ENCODE results near the gene EHD2.
"Not testable (repeated sequence)": the region's sequence is repeated elsewhere in the genome, so short reads cannot be mapped to it uniquely, and the experiment has no call there.

The EHD2 gene

GRCh38 chr19:47713046-47714021 is at the start of gene EHD2:
TSS of gene EHD2 (plus strand) at chr19:47713422. CDS start at chr19:47716613, 3,191 bp downstream.
- DNase-seq = peak; percentile 56

- DNase-seq = no peak
Observed at GRCh38 chr19:47663435-47663910, 49.7 kb upstream of the EHD2 start.

GRCh38 chr19:47663911-47664771 is 49.1 kb upstream of the EHD2 start:
- no peak for DNase-seq

- DNase-seq = not testable (repeated sequence)
Observed at GRCh38 chr19:47668556-47668955, 44.7 kb upstream of the EHD2 start.

- DNase-seq = no peak
Observed at GRCh38 chr19:47670736-47671135, 42.5 kb upstream of the EHD2 start.

GRCh38 chr19:47671499-47671898 is 41.7 kb upstream of the EHD2 start:
- DNase-seq = no peak

- DNase-seq = no peak
Observed at GRCh38 chr19:47673426-47673825, 39.8 kb upstream of the EHD2 start.

GRCh38 chr19:47674548-47674947 is 38.7 kb upstream of the EHD2 start:
- no peak for DNase-seq

- DNase-seq = no peak
Observed at GRCh38 chr19:47675271-47675670, 38.0 kb upstream of the EHD2 start.

- no peak for DNase-seq
Observed at GRCh38 chr19:47675859-47676258, 37.4 kb upstream of the EHD2 start.

GRCh38 chr19:47676811-47677210 is 36.4 kb upstream of the EHD2 start:
- DNase-seq = no peak

GRCh38 chr19:47679251-47679900 is 33.8 kb upstream of the EHD2 start:
- no peak for DNase-seq

GRCh38 chr19:47679922-47680857 is 33.0 kb upstream of the EHD2 start:
- no peak for DNase-seq

- no peak for DNase-seq
Observed at GRCh38 chr19:47680858-47681332, 32.3 kb upstream of the EHD2 start.

- no peak for DNase-seq
Observed at GRCh38 chr19:47681388-47681787, 31.8 kb upstream of the EHD2 start.

- DNase-seq = no peak
Observed at GRCh38 chr19:47681936-47682335, 31.3 kb upstream of the EHD2 start.

GRCh38 chr19:47682939-47683338 is 30.3 kb upstream of the EHD2 start:
- DNase-seq = no peak

- DNase-seq = no peak
Observed at GRCh38 chr19:47686679-47687450, 26.4 kb upstream of the EHD2 start.

- no peak for DNase-seq
Observed at GRCh38 chr19:47687906-47688305, 25.3 kb upstream of the EHD2 start.

- DNase-seq = no peak
Observed at GRCh38 chr19:47691090-47691489, 22.1 kb upstream of the EHD2 start.

- no peak for DNase-seq
Observed at GRCh38 chr19:47691782-47692181, 21.4 kb upstream of the EHD2 start.

Measured in GDM1 (cell line).